Thymus (tissue), 11 donors: ENCODE results near the gene RNF157. TPM values are rescaled to one million over a fixed set of nuclear protein-coding genes. Genes with fewer than 3 reads are reported as not detected.
A peak's percentile ranks its signal among the peaks of the same experiment; 100 is the strongest.
"Not testable (repeated sequence)": the region's sequence is repeated elsewhere in the genome, so short reads cannot be mapped to it uniquely, and the experiment has no call there.

Source experiments
- DNase-seq, 9 donors: peaks; one replicate each; pipeline ENCODE4 v3.0.0-alpha.2; 2013; ENCODE audit warnings: low spot score in 9 of 9, low read depth in 6 of 9, missing footprints in 1 of 9
- H3K27ac ChIP-seq, 2 donors: one replicate each; pipeline ENCODE4 v1.5.1; 2013; ENCODE audit warnings: control low read depth in 1 of 2, low read depth in 1 of 2, low read length in 1 of 2, mild to moderate bottlenecking in 1 of 2, moderate library complexity in 1 of 2
- H3K27me3 ChIP-seq, 2 donors: one replicate each; pipeline ENCODE4 v1.5.1; 2013; ENCODE audit warnings: low read length in 1 of 2; ENCODE audit not compliant: control insufficient read depth in 2 of 2, insufficient read depth in 1 of 2
- H3K36me3 ChIP-seq, 2 donors: one replicate each; pipeline ENCODE4 v1.5.1; 2013; ENCODE audit warnings: low read length in 1 of 2, mild to moderate bottlenecking in 1 of 2, moderate library complexity in 1 of 2; ENCODE audit not compliant: control insufficient read depth in 2 of 2, insufficient read depth in 2 of 2
- H3K4me1 ChIP-seq, 2 donors: one replicate each; pipeline ENCODE4 v1.5.1; 2013; ENCODE audit warnings: low read length in 2 of 2; ENCODE audit not compliant: control insufficient read depth in 2 of 2, insufficient read depth in 2 of 2
- H3K4me3 ChIP-seq, 2 donors: one replicate each; pipeline ENCODE4 v1.5.1; 2013; ENCODE audit warnings: low read length in 2 of 2, control low read depth in 1 of 2, mild to moderate bottlenecking in 1 of 2
- H3K9me3 ChIP-seq, 2 donors: one replicate each; pipeline ENCODE4 v1.5.1; 2013; ENCODE audit warnings: low read length in 1 of 2, mild to moderate bottlenecking in 1 of 2; ENCODE audit not compliant: control insufficient read depth in 2 of 2, insufficient read depth in 1 of 2
- WGBS: extraction: QIAGEN DNeasy Blood & Tissue Kit; methylation state at CpG from one replicate; pipeline ENCODE4 v1.1.7; 2013; 5-methylcytosine and 5-hydroxymethylcytosine counted together
- polyA plus RNA-seq: library from polyadenylated mRNA; stranded (reverse); fragments of 200-250 nt; gene quantifications from one replicate; pipeline ENCODE4 v1.2.3, GENCODE V29; 2013
- total RNA-seq: library from RNA; stranded (reverse); fragments of 120-200 nt; gene quantifications from one replicate; pipeline ENCODE4 v1.2.4, GENCODE V29; 2013
- donor health status: healthy.

The RNF157 gene
- total and polyA plus RNA-seq, 2 donors, result 0.61 to 1.6 TPM

DNA sequence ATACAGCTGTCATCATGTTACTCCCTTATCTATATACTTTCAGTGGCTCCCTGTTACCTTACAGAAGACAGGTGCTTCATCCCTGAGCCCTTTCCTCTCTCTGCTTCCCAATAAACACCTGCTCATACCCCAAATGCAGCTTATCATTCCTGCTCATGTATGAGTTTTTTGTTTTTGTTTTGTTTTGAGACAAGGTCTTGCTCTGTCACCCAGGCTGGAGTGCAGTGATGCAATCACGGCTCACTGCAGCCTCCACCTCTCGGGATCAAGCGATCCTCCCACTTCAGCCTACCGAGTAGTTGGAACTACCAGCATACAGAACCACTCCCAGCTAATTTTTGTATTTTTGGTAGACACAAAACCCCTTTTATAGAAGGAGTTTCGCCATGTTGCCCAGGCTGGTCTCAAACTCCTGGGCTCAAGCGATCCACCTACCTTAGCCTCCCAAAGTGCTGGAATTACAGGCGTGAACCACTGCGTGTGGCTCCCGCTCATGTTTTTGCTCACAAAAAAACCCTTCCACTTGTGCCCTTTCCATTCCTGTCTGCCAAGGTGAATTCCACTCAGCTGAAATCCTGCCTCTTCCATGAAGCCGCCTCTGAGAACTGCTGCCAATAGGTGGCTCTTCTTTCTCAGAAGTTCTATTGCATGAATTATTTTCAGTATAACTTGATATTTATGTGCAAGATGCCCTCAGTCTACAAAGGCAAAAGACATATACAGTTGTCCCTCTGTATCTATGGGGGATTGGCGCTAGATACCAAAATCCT lies 7.9 kb upstream of the RNF157 start:
- DNase-seq, result no peak
- no peaks in the 10 kb centered on the region for H3K36me3 ChIP-seq
- H3K4me1 ChIP-seq, result peaks cover 2 to 28% of the 10 kb centered on the region in 2 donors
- H3K9me3 ChIP-seq, result no peaks in the 10 kb centered on the region
- no peak overlapping the region for H3K4me3 ChIP-seq
- peaks cover 0 to 11% of the 10 kb centered on the region in 2 donors for H3K27me3 ChIP-seq
- no peak overlapping the region for H3K27ac ChIP-seq
- WGBS, result 97% methylated on average over 11 of the region's 11 CpGs

DNA sequence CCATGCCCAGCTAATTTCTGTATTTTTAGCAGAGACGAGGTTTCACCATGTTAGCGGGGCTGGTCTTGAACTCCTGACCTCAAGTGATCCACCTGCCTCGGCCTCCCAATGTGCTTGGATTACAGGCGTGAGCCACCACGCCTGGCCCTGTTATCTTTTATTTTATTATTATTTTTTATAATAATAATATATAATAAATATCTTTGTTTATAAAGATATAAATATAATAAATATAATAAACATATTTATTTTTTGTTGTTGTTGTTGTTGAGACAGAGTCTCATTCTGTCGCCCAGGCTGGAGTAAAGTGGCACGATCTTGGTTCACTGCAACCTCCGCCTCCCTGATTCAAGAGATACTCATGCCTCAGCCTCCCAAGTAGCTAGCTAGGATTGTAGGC lies 7.0 kb upstream of the RNF157 start:
- Histone ChIP-seq H3K4me1 (peaks cover 2 to 22% of the 10 kb centered on the region in 2 donors), H3K4me3 (no peak overlapping the region), H3K9me3 (no peaks in the 10 kb centered on the region), H3K36me3 (no peaks in the 10 kb centered on the region), H3K27me3 (peaks cover 0 to 20% of the 10 kb centered on the region in 2 donors), H3K27ac (no peak overlapping the region)
- DNase-seq, result no peak
- 97% methylated on average over 8 of the region's 8 CpGs for WGBS

DNA sequence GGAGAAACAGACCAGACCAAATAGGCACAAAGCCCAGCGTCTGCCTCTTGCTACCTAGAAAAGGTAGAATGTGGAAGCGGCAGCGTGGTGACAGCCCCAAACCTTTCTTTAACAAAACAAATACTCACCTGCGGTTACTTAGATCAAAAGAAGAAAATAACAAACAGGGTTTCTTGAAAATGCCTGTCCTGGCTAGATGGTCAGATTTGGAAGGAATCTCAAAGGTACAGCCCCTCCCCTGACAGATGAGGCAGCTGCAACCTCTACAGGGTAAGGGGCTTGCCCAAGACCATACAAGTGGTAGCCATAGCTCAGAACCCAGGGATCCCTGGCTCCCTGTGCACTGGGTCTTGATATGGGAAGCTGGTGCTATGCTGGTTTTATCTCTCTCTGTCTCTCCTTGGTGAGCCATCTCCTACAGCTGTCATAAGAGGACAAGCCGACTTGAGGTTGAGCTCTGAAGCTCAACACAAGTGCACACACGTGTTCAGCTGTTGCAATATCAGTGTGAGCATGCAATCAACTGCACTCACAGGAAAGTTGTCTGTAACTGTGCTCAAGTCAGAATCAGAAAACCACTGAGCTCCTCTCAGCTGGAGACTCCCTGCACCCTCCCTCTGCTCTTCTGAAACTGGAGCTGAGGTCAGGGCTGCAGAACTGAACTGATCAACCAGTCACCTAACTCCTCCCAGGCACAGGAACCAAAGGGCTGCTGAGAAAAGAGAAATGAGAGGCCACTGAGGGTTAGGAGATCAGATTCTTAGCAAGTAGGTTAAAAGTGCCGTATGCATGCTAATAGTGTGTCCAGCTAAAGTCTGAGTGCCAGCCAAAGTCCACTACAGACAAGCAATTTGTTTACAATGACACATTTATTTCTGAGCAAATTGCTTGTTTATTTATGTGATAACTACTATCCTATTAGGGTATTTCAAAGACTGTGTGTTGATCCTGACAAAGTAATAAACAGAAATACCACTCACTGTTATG lies 6.1 kb upstream of the RNF157 start:
- no peak overlapping the region for H3K4me3 ChIP-seq
- peaks cover 2 to 14% of the 10 kb centered on the region in 2 donors for H3K4me1 ChIP-seq
- H3K27ac ChIP-seq, result peak overlapping the region in 1 of 2 donors; percentile 69
- peaks cover 9 to 29% of the 10 kb centered on the region in 2 donors for H3K27me3 ChIP-seq
- no peaks in the 10 kb centered on the region for H3K9me3 ChIP-seq
- 62% methylated on average over 7 of the region's 7 CpGs for WGBS
- DNase-seq, result peak in 2 of 9 donors; percentile 53 to 75
- no peaks in the 10 kb centered on the region for H3K36me3 ChIP-seq

DNA sequence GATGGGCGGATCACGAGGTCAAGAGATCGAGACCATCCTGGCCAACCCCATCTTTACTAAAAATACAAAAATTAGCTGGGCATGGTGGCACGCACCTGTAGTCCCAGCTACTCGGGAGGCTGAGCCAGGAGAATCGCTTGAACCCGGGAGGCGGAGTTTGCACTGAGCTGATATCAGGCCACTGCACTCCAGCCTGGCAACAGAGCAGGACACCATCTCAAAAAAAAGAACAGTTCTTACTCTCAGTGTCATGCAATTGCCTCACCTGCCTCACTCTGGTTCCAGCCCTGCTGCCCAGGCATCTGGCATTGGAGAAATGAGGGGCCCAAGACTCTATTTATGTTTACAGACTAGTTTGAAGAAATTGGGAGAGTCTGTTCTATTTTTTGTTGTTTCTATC lies 4.4 kb upstream of the RNF157 start:
- H3K9me3 ChIP-seq, H3K36me3 ChIP-seq, H3K27ac ChIP-seq, H3K4me3 ChIP-seq, DNase-seq: not testable (repeated sequence)
- peaks cover 8 to 24% of the 10 kb centered on the region in 2 donors for H3K4me1 ChIP-seq
- peaks cover 21 to 41% of the 10 kb centered on the region in 2 donors for H3K27me3 ChIP-seq
- 98% methylated on average over 8 of the region's 8 CpGs for WGBS

DNA sequence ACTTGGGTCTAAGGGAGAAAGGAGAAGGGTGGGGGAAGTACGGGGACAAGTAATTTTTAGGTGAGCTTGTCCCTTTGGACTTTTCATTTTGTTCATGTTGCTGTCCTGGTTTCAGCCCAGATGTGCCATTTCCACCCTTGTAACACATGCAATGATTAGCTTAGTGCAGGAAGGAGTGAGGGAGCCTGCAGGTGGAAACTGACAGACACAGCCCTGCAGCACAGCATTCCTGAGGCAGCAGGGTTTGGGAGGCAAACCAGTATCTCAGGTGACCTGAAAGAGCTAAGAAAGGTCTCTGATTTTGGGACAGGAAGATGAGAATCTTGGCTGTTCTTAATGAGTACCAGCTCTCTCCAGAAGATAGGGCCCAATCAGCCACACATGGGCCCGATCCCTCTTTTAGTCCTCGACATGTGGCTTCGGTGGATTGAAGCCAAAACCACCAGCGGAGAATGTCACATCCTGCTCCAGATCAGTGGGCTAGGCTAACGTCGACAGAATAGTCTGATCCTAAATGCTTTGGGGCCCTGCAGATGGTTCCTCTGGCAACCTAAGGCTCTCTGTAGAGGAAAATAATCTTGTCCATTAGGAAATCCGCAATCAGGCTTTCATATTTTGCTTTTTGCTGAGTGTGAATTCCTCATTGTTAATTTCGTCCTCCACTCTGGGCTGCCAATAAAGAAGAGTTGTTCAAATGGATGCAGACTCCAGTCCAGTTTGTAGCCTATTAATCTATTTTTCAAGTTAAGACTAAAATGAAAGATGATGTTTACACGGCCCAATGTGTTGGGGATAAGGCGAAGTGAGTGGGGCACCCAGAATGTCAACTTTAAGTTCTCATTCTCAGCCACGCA lies 3.8 kb upstream of the RNF157 start:
- Histone ChIP-seq H3K4me3 (no peak overlapping the region), H3K4me1 (peaks cover 8 to 25% of the 10 kb centered on the region in 2 donors), H3K27ac (no peak overlapping the region), H3K9me3 (peaks cover 0 to 5% of the 10 kb centered on the region in 2 donors), H3K27me3 (peaks cover 28 to 47% of the 10 kb centered on the region in 2 donors), H3K36me3 (no peaks in the 10 kb centered on the region)
- WGBS, result 42% methylated on average over 12 of the region's 12 CpGs
- DNase-seq, result no peak

DNA sequence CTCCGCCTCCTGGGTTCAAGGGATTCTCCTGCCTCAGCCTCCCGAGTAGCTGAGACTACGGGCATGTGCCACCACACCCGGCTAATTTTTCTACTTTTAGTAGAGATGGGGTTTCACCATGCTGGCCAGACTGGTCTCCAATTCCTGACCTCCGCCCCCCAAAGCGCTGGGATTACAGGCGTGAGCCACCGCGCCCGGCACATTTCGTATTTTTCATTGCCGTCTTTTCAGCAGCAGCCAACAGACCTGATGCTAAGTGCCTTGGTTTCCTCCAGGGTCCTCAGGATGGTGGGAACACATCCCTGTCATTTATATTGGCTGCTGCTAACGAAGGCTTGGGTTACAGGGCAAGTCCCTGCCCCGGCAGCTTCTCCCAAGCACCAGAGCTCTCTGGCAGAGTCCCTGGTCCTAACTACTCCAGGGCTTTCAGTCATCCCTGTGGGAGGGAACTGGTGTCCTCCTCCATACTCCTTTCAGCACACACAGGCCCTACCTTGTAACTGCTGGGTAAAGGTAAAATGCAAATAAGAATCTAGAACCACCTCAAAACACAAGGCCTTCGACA lies 1.5 kb upstream of the RNF157 start:
- Histone ChIP-seq H3K9me3 (peaks cover 0 to 5% of the 10 kb centered on the region in 2 donors), H3K27ac (no peak overlapping the region), H3K27me3 (peaks cover 42 to 66% of the 10 kb centered on the region in 2 donors), H3K4me1 (peaks cover 8 to 22% of the 10 kb centered on the region in 2 donors), H3K4me3 (no peak overlapping the region), H3K36me3 (no peaks in the 10 kb centered on the region)
- DNase-seq, result no peak
- WGBS, result 96% methylated on average over 15 of the region's 15 CpGs

DNA sequence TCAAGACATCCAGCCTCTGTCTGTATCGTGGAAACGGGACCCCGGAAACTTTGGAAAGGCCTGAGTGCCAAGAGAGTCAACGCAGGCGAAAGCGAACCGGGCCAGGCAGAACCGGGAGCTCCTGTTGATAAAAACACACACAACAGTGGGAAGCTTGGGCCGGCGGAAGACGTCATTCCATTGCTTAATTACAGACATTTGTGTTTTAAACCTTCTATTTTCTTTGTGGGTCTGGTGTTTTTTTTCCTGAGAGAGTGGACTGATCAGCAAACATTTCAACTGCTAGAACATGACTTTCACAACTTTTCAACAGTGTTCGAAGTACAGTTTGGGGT lies 878 bp upstream of the RNF157 start:
- DNase-seq, result no peak
- peak overlapping the region; percentile 32 to 55 for H3K4me3 ChIP-seq
- peaks cover 0 to 5% of the 10 kb centered on the region in 2 donors for H3K9me3 ChIP-seq
- peaks cover 42 to 66% of the 10 kb centered on the region in 2 donors for H3K27me3 ChIP-seq
- H3K4me1 ChIP-seq, result peaks cover 8 to 16% of the 10 kb centered on the region in 2 donors
- no peak overlapping the region for H3K27ac ChIP-seq
- no peaks in the 10 kb centered on the region for H3K36me3 ChIP-seq
- WGBS, result 23% methylated on average over 12 of the region's 12 CpGs

DNA sequence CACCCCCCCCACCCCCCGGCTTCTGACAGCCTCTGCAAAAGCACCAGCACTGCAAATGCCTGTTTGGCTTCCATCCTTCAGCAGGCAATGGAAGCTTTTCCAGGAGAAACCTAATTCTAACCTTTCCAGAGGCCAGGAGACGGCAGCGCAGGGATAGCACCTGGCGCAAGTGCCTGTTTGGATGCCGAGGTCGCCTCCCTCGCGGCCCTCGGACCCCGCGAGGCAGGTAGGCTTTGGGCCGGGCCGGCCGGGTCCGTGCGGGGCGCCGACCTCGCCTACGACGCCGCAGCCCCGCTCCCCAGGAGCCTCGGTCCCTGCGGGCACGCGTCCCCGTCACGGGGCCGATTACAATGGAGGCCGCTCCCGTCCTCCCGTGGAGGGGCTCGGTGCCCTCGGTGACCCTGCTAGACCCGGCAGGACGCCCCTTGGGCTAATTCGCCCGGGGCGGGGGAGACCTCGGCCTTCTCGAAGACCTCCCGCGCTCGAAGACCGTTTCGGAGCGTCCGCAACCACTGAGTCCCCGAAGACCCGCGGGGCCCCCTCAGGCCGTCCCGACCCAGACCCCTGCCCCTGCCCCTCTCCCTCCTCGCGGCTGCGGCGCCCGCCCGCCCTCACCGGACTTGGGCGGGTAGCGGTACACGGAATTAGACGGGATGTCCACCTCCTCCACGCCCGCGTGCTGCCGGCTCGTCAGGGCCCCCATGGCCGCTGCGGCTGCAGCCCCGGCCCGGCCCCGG lies 587 bp downstream of the RNF157 start:
- DNase-seq, result no peak
- no peaks in the 10 kb centered on the region for H3K36me3 ChIP-seq
- peak overlapping the region in 1 of 2 donors; percentile 55 for H3K4me3 ChIP-seq
- H3K27ac ChIP-seq, result no peak overlapping the region
- peaks cover 42 to 66% of the 10 kb centered on the region in 2 donors for H3K27me3 ChIP-seq
- H3K4me1 ChIP-seq, result peaks cover 8 to 11% of the 10 kb centered on the region in 2 donors
- 10% methylated on average over 75 of the region's 75 CpGs for WGBS
- peaks cover 0 to 5% of the 10 kb centered on the region in 2 donors for H3K9me3 ChIP-seq
